NCI-H146 treated with DMSO at 0.1 percent for 48 hours (cell line): ENCODE measurements around the gene P2RY2.
"Not testable (repeated sequence)": the region's sequence is repeated elsewhere in the genome, so short reads cannot be mapped to it uniquely, and the experiment has no call there.

ENCODE experiments used
- DNase-seq: peaks from one replicate; lab custom pipeline; 2025; ENCODE audit not compliant: unreplicated experiment; lab: John Stamatoyannopoulos, UW

P2RY2 gene

DNA sequence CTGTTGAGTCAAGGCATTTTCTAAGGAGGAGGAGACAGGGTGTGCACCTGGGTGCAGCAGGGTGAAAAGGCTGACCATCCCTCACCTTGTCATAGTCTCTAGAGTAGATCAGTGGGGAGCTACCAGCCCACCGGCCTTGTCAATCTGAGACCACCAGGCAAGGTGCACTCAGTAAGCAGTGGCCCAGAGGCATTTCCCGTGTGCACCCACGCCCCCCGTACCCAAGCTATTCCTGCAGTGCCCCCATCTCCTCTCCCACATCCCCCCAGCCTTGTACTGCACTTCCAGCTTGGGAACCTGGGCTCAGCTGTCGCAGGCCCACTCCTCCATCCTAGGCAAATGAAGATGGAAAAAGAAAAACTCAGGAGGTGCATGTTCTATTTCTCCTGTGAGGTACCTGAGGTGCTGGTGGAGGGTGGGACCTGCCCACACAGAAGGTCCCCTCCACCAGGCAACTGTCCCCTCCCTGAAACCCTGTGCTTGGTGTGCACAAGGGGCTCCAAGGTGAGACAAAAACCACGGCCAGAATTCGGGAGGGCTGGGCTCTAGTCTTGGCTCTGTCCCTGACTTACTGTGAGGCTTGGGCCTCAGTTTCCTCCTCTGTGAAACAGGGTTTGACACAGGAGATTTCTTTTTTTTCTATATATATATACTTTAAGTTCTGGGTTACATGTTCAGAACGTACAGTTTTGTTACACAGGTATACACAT, 8.4 kb downstream of the P2RY2 start:
- no peak for DNase-seq

DNA sequence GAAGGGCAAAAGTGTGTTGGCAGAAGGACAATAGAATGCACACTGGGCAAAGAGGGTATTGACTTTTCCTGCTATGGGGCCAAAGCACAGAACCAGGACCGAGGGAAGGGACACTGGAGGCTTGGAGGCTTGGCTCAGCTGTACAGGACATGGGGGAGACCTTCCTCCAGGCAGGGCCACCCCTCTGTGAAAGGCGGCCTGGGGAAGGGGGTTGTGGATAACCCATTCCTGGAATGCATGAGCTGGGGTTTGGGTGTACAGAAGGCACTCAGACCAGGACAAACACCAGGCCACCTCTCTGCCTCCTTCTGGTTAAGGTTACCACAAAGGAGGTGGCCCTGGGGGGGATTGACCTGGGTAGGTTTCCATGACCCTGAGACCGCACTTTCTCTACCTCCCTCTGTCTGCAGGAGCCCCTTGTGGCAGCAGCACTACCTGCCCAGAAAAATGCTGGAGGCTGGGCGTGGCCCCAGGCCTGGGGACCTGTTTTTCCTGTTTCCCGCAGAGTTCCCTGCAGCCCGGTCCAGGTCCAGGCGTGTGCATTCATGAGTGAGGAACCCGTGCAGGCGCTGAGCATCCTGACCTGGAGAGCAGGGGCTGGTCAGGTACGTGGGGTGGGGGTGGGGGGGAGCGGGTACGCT, 9.6 kb downstream of the P2RY2 start:
- peak; percentile 19 for DNase-seq

DNA sequence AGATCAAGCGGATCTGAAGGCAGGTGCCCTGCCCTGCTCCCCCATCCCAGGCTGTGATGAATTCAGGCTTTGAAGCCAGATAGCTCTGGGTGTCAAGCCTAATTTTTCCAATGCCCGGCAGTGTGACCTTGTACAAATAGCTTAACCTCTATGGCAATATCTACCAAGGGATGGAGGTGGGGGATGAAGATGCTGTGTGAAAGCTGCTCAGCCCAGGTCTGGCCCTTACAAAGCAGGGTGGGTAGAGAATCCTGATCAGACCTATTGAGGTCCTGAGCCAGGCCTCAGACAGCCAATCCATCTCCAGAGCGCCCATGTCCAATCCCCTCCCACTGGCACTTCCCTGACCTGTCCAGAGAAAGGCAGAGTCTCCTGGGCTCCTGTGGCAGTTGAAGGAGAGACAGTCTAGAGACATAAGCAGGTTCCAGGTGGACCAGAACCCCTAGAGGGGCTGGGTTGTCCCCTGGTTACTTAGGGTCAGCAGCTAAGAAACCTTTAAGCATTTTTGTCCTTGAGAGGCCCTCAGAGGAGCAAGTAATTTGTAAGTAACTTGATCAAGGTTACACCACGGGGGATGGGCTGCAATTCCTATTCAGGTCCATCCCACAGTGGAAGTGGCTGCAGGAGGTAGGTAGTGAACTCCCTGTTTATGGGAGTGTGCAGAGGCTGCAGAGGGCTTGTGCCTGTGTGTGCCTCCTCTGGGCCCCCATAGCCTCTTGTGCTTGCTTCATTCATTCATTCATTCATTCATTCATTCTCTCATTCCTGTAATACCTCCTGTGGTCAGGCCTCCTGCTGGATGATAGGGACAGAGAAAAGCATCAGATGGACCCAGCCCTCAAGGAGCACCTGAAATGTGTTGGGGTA, 10.4 kb downstream of the P2RY2 start:
- DNase-seq: no peak

DNA sequence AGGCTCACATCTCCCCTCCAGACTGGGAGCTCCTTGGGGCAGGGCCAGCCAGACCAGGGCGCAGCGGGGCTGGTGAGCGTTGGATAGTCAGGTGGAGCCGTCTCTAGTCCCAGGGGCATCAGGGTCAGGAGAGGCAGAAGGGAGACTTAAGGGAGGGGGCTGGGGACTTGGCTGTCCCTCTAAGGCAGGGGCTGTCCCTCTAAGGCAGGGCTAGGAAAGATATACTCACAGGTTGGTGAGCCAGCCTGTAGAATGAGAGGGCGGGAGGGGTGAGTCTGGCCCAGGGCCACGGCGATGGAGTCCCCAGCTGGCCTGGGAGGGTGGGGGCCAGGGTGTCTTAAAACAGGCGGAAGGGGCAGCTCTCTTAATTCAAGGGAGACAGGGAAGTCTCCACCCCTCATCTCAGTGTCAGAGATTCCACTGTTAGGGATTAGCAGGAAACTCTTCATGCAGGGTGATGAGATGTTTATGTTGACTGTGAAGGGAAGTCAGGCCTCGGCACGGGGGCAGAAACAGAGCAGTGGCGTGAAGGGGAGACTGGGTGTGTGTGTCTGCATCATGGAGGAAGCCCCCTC, 11.3 kb downstream of the P2RY2 start:
- DNase-seq: no peak

DNA sequence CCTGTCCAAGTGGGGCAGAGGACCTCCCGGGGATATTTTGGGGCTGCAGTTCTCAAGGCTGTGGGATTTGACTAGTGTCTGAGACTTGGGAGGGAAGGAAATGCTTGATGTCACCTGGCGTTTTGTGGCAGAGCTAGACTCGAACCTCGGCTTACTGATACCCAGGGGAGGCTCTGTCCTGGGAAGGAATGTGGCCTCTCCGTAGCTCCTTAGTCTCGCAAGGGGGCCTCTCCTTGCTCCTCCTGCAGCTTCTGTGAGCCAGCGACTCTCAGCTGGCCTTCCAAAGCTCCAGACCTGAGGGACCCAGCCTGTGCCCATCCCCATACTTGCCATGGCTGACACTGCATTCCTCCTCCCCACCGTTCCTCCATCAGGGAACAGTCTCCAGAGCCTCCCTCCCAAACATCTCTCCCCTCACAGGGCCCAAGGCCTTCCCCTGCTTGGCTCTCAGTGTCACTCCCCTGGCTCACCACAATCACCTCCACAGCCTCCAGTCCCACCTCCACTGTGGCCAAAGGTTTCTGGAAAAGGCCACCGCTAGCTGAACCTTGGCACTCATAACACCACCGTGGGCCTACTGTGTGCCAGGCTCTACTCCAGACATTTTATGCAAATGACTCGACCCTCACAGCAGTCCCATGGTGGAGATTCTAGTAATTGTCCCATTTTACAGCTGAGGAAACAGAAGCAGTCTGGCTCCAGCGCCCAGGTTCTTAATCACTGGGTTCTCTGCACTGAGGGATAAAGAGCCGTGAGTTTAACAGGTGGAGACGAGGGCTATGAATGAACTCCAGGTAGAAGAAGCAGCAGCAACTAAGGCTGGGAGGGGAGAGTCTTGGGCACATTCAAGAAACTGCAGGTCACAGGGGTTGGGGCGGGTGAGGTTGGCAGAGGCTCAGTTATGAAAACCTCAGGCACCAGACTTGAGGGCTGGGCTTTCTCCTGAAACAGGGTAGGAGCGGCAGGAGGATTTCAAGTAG, 12.1 kb downstream of the P2RY2 start:
- no peak for DNase-seq

DNA sequence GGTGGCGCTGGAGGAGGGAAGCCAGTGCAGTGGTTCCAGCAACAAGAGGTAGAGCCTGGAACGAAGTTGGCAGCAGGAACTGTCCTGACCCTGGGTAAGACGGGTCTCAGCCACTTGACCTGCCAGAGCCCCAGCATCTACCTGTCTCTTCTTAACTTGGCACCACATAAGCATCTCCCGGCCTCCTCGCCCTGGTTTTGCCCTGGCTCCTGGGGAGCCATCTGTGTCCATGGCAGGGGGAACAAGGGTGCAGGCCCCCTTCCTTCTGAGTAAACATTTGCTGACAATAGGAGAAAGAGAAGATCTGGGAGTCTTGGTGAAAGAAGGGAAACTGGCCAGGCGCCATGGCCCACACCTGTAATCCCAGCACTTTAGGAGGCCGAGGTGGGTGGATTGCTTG, 12.8 kb downstream of the P2RY2 start:
- no peak for DNase-seq

DNA sequence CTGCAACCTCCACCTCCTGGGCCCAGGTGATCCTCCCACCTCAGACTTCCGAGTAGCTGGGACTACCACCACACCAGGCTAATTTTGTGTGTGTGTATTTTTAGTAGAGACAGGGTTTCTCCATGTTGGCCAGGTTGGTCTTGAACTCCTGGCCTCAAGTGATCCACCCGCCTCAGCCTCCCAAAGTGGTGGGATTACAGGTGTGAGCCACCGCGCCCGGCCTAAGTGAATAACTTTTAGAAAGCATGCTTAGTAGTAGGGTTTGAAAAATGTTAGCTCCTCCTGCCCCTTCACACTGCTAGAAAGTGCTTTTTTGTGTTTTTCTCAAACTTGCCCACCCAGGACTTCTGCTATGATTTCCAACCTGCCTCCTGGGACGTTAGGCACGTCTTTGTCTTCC, 14.4 kb downstream of the P2RY2 start:
- DNase-seq: not testable (repeated sequence)

DNA sequence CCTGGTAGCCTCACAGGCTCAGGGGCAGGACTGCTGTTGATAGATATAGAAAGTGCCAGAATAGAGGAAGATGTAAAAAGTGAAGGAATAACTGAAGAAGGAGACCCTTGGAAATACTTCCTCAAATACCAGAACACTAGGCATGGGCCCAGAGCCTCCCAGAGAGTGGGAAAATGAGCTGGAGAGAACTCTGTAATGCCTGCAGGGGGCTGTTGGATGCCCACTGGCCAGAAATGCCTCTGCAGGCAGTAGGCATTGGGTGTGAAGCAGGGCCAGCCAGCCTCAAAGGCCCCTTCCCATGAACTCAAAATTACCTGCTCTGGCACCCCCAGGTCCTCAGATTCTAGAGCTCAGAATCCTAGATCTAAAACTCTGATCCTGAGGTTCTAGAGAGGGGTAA, 15.1 kb downstream of the P2RY2 start:
- DNase-seq: no peak

DNA sequence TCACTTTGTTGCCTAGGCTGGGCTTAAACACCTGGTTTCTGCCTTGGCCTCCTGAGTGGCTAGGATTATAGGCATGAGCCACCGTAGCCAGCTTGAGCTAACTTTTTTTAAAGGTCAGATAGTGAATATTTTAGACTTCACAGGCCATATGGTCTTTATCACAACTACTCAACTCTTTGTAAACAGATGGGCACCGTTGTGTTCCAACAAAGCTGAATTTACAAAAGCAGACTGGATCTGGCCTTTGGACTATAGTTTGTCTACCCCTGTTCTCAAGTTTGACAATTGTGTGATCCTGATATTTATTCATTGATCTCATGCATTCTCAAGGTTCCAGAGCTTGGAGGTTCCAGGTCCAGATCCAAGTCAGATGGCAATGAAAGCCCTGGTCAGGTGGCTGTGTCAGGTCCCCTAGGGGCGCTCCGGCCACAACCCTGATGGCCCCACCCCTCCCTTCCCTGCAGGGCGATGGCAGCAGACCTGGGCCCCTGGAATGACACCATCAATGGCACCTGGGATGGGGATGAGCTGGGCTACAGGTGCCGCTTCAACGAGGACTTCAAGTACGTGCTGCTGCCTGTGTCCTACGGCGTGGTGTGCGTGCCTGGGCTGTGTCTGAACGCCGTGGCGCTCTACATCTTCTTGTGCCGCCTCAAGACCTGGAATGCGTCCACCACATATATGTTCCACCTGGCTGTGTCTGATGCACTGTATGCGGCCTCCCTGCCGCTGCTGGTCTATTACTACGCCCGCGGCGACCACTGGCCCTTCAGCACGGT, 15.8 kb downstream of the P2RY2 start:
- DNase-seq: no peak

DNA sequence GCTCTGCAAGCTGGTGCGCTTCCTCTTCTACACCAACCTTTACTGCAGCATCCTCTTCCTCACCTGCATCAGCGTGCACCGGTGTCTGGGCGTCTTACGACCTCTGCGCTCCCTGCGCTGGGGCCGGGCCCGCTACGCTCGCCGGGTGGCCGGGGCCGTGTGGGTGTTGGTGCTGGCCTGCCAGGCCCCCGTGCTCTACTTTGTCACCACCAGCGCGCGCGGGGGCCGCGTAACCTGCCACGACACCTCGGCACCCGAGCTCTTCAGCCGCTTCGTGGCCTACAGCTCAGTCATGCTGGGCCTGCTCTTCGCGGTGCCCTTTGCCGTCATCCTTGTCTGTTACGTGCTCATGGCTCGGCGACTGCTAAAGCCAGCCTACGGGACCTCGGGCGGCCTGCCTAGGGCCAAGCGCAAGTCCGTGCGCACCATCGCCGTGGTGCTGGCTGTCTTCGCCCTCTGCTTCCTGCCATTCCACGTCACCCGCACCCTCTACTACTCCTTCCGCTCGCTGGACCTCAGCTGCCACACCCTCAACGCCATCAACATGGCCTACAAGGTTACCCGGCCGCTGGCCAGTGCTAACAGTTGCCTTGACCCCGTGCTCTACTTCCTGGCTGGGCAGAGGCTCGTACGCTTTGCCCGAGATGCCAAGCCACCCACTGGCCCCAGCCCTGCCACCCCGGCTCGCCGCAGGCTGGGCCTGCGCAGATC, 16.5 kb downstream of the P2RY2 start:
- DNase-seq: no peak

DNA sequence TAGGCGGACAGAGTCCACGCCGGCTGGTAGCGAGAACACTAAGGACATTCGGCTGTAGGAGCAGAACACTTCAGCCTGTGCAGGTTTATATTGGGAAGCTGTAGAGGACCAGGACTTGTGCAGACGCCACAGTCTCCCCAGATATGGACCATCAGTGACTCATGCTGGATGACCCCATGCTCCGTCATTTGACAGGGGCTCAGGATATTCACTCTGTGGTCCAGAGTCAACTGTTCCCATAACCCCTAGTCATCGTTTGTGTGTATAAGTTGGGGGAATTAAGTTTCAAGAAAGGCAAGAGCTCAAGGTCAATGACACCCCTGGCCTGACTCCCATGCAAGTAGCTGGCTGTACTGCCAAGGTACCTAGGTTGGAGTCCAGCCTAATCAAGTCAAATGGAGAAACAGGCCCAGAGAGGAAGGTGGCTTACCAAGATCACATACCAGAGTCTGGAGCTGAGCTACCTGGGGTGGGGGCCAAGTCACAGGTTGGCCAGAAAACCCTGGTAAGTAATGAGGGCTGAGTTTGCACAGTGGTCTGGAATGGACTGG, 17.2 kb downstream of the P2RY2 start:
- DNase-seq: no peak

DNA sequence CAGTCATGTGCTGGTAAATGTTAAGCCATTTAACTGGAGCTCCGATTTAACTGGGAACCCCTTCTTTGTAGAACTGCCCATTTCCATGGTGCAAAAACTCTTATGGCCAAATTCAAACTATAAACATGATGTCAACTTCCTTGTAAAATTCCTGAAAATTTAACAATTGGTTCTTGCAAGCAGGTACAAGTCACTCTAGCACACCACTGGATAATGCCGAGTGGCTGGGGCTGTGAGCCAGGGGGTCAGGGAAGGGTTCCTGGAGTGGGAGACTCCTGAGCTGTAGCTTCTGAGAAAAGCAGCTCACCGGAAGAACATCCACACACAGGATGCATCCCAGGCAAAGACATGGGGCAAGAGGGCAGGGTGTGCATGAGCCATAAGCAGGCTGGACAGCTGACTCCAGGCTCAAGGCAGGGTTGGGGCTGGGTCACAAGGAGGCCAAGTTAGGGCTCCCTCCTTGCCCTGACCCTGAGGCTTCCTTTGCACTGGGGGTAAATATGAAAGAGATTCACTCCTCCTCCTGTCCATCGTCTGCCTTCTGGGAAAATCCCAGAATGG, 18.2 kb downstream of the P2RY2 start:
- no peak for DNase-seq

DNA sequence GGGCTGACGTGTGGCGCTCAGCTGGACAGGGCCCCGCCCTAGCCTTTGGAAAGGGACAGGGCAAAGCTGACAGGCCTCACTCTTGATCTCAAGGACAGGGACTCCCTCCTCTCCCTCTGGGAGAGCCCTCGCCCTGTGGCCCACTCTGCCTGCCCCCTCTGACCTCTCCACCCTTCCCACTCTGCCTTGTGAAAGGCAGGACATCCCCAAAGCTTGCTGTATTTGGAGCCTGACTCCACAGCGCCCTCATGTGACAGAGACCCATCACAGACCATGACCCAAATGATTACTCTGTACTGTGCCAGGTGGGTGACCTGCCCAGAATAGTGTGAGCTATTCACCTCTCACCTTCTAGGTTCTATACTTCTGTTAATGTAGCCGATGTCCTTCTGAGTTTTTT, 18.8 kb downstream of the P2RY2 start:
- DNase-seq: no peak

DNA sequence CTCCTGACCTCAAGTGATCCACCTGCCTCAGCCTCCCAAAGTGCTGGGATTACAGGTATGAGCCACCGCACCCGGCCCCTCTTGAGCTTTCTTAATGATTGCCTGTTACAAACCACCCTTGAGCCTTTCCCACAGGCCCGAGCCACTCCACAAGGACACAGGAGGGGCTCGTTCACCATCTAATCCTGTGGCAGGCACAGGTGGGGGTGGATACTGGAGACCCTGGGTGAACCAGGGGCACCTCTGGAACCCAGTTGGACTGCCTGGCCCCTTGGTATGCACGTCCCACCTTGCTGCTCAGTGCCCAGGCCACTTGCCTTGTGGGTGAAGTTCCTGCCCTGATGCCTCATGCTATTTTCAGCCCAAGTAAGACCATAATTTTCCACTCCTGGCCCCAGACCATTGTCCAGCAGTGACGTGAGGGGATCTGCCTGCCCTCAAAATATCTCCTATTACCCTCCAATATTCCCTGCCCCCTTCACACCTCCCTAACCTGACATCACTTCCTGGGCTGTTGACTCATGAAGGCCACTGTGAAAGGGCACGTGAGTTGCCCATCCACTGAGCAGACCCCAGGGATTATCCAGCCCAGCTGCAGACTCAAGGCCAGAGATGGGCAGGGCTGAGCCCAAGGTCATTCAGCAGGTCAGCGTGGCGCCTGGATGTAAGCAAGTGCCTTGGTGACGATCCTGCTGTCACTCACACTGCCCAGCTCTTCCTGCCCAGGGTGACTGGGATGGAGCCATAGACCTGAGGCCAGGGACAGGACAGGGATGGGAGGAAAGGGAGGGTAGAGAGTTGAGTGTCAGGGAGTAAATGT, 19.6 kb downstream of the P2RY2 start:
- DNase-seq: no peak

DNA sequence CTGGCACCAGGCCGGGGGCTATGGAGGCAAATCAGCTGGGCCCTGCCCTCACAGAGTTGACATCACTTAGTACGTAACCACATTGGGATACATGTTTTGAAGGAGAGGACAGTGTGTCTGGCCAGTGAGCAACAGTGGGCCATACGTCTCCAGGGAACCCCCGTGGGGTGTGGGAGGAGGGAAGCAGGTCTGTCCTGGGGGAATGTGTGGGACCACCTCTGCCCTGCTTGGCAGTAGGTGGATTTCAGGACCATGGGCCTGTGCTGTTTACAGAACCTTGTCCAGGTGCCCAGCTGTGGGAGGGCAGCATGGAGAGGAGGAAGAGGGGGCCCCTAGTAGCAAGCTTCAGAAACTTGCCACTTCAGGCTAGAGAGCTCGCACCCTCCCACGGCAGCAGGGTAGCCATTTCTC, 21.0 kb downstream of the P2RY2 start:
- no peak for DNase-seq

DNA sequence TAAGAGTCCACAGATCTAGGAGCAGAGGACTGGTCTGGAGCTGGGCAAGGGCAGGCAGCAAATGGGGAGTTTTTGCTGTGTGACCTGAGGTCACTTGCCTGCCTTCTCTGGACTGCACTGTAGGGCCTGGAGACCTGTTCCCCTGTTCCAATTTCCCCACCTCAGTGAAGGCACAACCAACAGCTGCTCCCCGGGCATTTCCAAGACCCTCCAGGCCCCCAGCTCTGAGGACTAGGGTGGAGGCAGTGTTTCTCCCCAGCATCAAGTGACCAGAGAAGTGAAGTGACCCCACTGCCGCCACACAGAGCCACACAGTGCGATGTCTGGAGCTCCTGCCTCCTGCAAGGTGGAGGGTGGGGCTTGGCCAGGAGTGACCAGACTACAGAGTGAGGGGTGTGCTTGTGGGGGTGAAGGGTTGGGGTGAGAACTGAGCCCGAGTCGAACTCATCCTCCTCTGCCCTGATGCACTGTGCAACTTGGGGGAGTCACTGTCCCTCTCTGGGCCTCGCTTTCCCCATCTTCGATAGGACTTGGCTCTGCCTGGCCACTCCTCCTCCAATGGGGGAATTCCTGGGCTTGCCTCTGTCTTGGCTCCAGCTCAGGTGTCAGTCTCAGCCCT, 21.6 kb downstream of the P2RY2 start:
- no peak for DNase-seq

DNA sequence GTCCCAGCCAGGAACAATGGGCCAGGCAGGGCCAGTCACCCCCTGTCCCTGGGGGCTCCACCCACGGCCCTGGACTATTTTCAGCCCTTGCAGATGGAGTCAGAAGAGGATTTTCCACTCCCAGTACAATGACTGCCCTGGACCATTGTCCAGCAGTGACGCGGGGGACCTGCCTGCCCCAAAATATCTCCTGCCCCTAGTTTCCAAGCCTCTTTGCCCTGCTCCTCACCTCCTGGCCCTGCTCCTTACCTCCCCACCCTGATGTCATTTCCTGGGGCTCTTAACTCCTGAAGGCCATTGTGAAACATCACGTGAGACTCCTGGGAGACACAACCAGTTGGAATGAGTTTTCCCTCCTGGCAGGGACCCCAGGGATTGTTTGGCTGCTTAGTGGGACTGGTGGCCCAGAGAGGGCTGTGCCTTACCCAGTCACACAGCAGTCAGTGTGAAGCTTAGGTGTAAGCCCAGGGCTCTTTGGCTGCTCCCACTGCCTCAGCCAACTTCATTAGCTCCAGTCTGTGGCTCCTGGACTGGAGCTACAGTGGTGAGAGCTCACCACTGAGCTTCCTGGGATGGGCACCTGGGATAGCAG, 22.2 kb downstream of the P2RY2 start:
- no peak for DNase-seq
